Measurements from ENCODE around the gene SF3A2.

The SF3A2 gene

DNA sequence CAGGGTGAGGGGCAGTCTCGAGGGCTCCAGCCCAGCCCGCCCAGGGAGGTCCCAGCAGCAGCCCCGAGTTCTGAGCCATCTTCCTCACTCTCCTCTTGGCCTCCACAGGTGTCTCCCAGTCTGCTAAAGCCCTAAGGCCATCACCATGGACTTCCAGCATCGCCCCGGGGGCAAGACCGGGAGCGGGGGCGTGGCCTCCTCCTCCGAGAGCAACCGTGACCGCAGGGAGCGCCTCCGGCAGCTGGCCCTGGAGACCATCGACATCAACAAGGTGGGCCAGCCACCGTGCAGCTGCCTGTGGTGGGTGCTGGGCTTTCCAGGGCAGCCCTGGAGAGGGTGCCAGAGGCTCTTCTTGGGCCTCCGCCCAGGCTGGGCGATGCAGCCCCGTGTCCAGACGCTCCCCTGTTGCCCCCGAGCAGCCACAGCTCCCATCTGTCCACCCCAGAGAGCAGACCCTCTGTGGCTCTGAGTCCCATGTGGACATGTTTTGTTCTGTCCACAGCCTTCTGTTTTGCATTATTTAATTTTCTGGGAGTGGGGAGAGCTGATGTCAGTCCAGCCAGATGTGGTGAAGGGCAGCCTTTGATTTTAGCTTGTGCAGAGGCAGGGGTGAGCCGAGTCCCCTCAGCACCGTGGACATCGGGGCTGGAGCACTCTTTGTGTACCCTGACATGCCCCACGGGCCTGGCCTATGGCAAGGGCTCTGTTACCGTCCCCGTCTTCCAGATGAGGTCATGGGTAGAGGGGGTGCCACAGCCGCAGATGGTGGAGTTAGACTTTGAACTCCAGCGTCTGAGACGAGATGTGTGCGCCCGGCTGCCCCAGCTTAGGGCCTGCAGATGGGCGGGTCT is 6.9 kb downstream of the SF3A2 start:
- DNase-seq: no peak

DNA sequence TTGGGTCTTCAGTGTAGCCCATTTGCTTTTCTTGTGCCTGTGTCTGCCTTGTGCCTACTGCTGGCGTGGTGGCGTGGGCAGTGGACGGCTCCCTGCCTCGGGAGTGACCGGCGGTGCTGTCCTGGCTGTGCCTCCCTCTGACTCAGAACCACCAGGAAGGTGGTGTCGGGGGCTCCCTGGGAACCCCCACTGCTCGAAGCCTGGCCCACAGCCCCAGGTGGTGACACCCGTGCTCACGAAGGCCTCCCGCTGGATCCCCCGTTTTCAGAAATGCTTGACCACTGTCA is 7.4 kb downstream of the SF3A2 start:
- no peak for DNase-seq

DNA sequence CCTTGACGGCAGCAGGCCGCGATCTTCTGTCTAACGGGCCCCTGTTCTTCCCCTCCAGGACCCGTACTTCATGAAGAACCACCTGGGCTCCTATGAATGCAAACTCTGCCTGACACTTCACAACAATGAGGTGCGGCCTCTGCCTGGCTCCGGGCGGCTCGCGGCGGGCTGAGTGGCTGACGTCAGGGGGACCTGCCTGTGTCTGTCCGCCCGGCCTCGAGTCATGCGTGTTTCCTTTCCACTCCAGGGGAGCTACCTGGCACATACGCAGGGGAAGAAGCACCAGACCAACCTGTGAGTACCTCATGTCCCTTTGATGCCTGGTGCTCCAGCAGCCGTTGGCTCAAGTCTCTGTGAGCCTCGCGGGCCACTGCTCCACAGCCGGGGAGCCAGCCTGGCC is 7.9 kb downstream of the SF3A2 start:
- DNase-seq: no peak

DNA sequence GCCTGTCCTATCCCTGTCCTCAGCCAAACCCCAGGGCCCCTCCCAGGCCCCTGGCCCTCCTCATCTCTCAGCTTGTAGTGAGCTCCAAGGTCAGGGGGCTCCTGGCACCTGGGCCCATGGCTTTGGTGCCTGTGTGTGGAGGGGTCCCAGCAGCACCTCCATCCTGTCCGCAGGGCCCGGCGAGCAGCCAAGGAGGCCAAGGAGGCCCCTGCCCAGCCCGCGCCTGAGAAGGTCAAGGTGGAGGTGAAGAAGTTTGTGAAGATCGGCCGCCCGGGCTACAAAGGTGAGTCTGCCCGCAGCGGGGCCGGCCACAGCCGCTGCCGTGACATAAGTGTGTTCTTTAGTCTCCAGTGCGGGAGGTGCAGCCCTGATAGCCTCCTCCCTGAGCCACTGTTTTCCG is 8.6 kb downstream of the SF3A2 start:
- DNase-seq: no peak

DNA sequence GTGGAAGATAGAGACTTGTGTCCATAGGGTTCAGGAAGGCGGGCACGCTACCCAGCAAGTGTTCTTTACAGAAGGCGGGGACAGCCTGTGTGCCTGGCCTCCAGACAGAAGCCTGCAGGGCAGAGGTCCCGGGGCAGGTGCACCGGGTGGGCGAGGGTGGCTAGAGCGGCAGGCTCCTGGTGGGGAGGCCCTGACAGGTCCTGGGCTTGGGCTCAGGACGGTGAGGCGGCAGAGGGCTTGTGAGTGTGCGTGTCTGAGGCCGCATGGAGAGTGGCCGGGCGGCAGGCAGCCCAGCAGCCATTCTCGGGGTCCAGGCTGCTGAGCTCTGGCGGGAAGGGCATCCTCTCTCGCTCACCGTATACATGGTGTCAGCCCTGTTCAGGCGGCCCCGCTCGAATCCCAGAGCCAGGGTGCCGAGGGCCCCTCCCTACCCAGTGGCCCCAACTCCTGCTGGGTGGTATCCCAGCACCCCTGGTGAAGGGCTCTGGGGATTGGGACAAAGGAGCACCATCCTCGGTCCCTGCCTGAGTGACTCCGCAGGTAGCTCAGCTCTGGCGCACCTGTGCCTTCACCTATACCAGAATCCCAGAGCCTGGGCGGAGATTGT is 9.5 kb downstream of the SF3A2 start:
- DNase-seq: no peak

DNA sequence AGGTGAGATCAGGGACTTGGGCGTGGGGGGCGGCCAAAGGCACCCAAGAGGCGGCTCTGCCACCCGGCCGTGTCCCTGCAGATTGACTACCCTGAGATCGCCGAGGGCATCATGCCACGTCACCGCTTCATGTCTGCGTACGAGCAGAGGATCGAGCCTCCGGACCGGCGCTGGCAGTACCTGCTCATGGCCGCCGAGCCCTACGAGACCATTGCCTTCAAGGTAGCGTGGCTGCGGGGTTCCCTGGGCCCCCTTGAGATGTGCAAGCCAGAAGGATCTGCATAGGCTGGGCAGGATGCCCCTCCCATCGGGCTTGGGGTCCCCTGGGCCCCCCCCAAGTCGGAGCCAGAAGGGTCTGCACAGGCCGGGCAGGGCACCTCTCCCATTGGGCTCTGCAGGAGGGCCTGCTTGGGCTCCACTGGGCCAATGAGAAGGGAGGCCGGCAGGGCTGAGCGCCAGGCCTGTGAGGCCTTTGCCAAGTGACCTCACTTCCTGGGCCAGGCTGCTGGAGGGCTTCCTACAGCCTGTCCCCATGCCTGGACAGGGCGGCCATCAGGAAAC is 10.3 kb downstream of the SF3A2 start:
- DNase-seq: no peak

DNA sequence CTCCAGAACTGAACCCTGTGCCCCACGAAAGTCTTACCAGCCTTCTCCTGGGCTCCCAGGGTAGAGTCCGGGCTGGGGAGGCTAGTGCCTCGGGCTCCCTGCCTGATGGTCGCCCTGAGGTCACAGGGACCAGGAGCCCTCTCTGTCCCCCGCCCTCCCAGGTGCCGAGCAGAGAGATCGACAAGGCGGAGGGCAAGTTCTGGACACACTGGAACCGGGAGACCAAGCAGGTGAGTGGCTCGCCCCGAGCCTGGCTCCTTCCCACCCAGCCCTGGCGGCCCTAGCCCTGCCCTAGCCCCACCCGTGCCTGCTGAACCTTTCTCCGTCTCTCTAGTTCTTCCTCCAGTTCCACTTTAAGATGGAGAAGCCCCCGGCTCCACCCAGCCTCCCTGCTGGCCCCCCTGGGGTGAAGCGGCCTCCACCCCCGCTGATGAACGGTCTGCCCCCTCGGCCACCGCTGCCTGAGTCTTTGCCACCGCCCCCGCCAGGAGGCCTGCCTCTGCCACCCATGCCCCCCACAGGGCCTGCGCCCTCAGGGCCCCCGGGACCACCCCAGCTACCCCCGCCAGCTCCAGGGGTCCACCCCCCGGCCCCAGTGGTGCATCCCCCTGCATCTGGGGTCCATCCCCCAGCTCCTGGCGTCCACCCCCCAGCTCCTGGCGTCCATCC is 10.9 kb downstream of the SF3A2 start:
- DNase-seq: no peak

DNA sequence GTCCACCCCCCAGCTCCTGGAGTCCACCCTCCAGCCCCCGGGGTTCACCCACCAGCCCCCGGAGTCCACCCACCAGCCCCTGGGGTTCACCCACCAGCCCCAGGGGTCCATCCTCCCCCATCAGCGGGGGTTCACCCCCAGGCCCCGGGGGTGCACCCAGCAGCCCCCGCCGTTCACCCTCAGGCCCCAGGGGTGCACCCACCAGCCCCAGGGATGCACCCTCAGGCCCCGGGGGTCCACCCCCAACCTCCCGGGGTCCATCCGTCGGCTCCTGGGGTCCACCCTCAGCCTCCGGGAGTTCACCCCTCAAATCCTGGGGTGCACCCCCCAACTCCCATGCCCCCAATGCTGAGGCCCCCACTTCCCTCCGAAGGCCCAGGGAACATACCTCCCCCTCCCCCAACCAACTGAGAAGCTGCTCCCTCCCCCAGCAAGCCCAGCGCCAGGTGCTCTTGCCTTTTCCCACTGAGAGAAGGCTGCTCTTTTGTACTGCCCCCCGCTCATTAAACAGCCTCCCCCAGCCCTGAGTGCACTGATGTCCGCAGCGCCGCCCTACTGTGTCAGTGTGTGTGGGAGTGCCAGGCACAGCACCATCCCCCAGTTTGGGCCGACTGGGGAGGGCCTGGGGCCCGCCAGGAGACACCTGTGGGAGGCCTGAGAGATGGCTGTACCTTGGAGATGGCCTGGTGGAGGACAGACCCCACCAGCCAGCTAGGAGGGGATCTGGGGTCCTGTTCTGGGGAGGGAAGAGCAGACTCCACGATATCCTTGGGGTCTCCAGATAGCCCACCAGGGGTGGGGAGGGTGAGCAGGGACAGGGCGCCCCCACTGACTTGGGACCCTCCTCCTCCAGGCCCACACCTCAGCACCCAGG is 11.7 kb downstream of the SF3A2 start:
- DNase-seq: no peak

DNA sequence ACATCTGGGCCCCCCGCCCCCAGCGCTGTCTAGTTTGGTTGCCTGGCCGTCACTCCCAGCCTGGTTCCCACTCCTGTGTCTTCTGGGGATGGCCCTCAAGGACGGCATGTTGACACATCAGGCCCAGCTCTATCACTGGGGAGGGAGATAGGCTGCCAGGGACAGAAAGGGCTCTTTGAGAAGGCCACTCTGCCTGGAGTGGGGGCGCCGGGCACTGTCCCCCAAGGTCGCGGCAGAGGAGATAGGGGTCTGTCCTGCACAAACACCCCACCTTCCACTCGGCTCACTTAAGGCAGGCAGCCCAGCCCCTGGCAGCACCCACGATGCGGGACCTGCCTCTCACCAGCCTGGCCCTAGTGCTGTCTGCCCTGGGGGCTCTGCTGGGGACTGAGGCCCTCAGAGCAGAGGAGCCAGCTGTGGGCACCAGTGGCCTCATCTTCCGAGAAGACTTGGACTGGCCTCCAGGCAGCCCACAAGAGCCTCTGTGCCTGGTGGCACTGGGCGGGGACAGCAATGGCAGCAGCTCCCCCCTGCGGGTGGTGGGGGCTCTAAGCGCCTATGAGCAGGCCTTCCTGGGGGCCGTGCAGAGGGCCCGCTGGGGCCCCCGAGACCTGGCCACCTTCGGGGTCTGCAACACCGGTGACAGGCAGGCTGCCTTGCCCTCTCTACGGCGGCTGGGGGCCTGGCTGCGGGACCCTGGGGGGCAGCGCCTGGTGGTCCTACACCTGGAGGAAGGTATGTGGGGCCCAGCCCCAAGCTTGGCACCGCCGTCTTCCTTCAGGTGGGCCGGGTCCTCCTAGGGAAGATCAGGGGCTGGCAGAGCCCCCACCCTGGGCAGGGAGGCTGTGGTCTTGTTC is 12.6 kb downstream of the SF3A2 start, which contains the start of gene AMH:
AMH (plus strand) TSS at position 314 of the 857 bp plus-strand sequence; CDS start at position 324, 10 bp downstream.
- no peak for DNase-seq

DNA sequence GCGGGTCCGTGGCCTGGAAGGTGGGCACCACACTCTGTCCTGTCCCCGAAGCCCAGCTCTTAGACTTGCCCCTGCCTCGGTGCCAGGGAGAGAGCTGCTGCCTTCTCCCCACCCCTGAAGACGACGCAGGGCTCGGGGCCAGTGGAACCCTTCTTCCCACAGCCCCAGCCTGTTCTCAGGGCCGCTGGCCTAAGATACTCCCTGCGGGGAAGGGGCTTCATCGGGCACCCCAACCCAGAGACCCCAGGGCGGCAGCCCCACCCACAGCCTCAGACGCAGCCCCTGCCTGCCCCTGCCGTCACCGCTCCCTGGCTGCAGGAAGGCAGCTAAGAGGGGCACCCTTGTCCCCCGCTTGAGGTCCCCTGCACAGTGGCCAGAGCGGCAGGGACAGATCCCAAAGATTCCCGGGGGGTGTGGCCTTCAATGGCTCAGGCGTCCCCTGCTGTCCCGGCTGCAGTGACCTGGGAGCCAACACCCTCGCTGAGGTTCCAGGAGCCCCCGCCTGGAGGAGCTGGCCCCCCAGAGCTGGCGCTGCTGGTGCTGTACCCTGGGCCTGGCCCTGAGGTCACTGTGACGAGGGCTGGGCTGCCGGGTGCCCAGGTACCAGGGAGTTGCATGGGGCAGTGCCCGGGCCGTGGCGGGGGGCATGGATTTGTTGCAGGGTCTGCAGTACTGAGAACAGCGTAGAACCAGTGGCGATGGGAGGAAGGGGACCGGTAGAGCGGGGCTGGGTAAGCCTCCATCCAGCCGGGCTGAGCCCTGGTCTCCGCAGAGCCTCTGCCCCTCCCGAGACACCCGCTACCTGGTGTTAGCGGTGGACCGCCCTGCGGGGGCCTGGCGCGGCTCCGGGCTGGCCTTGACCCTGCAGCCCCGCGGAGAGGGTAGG is 13.5 kb downstream of the SF3A2 start:
- no peak for DNase-seq

DNA sequence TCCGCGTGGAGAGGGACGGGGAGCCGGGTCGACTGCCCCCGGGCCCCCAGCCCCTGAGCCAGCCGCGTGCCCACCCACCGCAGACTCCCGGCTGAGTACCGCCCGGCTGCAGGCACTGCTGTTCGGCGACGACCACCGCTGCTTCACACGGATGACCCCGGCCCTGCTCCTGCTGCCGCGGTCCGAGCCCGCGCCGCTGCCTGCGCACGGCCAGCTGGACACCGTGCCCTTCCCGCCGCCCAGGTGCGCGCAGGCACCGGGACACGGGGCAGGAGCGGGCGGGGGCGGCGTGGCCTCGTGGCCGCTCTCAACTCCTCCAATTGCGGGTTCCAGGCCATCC is 14.1 kb downstream of the SF3A2 start:
- no peak for DNase-seq

DNA sequence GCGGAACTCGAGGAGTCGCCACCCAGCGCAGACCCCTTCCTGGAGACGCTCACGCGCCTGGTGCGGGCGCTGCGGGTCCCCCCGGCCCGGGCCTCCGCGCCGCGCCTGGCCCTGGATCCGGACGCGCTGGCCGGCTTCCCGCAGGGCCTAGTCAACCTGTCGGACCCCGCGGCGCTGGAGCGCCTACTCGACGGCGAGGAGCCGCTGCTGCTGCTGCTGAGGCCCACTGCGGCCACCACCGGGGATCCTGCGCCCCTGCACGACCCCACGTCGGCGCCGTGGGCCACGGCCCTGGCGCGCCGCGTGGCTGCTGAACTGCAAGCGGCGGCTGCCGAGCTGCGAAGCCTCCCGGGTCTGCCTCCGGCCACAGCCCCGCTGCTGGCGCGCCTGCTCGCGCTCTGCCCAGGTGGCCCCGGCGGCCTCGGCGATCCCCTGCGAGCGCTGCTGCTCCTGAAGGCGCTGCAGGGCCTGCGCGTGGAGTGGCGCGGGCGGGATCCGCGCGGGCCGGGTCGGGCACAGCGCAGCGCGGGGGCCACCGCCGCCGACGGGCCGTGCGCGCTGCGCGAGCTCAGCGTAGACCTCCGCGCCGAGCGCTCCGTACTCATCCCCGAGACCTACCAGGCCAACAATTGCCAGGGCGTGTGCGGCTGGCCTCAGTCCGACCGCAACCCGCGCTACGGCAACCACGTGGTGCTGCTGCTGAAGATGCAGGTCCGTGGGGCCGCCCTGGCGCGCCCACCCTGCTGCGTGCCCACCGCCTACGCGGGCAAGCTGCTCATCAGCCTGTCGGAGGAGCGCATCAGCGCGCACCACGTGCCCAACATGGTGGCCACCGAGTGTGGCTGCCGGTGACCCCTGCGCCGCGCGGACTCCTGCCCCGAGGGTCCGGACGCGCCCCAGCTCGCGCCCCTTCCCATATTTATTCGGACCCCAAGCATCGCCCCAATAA is 14.8 kb downstream of the SF3A2 start:
- DNase-seq: no peak

DNA sequence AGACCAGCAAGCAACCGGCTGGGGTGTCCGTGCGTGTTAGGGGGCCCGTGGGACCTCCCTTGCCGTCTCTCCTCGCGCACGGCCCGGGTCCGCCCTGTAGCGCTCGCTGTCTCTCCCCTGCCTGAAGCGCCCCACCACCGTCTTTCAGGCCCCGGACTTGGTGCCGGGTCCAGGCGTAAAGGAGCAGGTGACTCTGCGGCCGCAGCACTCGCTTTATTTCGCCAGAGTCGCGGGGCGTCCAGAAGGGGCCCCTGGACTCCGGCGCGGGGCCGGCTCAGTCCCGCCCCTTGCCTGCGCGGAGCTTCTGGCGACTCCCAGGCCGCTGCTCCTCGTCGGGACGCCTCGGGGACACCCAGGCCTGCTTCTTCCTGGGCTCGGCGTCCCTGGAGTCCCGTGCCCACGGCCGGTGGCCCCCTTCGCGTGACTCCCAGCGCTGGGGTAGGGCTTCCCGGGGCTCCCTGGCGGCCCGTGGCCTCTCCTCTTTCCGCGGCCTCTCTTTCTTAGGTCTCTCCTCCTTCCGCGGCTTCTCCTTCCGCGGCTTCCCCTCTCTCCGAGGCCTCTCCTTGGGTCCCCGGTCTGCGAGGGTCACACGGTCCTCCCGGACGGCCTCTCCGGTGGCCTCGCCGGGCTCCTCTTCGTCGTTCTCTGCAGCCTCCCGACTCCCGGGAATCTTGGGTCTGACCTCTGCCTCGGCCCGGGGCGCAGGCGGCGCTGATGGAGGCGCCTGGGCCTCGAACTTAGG is 15.6 kb downstream of the SF3A2 start:
- DNase-seq: no peak

DNA sequence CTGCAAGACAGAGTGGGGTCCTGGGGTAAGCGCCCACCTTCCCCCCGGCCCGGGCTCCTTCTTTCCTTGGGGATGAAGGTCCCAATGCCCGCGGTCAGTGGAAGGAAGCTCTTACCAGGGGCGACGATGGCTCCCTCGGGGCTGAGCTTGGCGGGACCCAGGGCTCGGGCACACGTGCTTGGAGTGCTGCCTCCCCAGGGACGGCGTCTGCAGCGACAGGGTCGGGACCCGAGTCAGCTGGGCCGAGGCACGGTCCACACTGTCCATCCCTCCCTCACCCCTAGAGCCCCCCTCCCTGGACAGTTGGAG is 16.1 kb downstream of the SF3A2 start:
- no peak for DNase-seq

DNA sequence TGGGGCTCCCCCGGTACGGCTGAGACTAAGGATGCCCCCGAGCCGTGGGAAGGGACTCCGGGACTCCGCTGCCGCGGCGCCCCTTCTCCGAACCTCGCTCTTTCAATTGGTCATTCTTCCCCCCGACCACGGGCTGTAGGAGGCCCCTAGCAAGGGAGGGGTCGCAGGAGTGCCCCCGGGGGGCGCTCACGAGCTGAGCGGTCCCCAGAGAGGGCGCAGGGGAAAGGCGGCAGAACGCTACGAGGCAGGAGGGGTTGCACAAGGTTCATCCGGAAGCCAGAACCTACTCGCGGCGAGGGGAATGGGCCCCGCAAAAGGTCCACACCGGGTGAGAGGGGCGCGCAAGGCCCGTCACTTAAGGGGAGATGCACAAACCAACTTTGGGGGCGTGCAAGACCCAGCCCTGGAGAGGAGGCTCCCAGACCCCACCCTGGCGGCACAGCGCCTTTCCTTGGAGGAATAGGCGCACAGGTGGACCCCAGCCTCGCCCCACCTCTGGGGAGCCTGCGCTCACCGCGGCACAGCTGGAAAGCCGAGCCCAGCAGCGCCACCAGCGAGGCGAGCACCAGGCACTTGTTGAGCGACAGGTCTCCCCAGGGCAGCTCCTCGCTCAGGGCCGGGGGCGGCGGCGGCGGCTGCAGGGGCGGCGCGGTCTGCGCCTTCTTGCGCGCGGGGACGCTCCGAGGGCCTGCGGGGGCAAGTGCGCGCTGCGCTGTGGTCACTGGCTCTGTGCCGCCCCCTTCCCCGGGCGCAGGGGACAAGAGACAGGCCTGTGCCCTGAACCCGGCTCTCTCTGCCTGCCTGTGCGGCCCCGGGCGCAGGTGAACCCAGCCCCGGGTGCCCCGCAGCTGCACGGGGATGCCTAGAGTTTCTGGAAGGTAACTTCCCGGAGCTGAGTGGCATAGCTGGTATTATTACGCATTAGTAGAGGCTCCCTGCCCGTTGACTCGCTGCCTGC is 16.8 kb downstream of the SF3A2 start:
- no peak for DNase-seq

DNA sequence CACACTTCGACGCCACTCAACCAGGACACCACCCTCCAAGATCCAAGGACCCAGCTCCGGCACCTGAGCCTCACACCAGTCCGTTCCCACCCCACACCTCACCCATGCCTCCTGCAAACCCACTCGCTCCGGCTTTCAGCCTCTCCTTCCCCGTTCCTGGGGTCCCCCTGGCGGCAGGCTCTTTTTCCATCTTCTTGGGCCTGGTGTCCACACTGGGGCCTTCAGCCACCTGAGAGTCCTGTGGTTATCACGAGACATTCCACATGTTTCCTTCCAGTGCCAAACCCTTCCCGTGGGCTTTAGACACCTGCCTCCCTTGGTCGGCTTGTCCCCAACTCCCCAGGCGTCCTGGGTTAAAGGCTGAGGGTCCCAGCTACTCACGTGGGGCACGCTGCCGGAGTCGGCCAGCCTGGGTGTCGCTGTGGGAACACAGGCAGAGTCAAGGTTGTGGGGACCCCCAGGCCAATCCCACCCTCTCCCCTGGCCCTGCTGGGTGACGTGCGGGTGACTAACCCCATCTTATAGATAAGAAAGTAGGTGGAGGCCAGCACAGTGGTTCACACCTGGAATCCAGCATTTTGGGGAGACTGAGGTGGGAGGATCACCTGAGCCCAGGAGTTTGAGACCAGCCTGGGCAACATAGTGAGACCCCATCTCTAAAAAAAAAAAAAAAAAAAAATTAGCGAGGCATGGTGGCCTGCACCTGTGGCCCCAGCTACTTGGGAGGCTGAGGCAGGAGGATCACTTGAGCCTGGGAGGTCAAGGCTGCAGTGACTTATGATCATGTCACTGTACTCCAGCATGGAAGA is 17.6 kb downstream of the SF3A2 start:
- no peak for DNase-seq
